Measurements from ENCODE around the gene MYRF. TPM values are rescaled to one million over a fixed set of nuclear protein-coding genes. Genes with fewer than 3 reads are reported as not detected.
A peak's percentile ranks its signal among the peaks of the same experiment; 100 is the strongest.

Gene MYRF
- total and polyA plus RNA-seq, 2 of the 13 experiments (the other 11 are each of a cell fraction or from before 2014, with no cell fraction given), result 10.2 to 25.9 TPM

DNA sequence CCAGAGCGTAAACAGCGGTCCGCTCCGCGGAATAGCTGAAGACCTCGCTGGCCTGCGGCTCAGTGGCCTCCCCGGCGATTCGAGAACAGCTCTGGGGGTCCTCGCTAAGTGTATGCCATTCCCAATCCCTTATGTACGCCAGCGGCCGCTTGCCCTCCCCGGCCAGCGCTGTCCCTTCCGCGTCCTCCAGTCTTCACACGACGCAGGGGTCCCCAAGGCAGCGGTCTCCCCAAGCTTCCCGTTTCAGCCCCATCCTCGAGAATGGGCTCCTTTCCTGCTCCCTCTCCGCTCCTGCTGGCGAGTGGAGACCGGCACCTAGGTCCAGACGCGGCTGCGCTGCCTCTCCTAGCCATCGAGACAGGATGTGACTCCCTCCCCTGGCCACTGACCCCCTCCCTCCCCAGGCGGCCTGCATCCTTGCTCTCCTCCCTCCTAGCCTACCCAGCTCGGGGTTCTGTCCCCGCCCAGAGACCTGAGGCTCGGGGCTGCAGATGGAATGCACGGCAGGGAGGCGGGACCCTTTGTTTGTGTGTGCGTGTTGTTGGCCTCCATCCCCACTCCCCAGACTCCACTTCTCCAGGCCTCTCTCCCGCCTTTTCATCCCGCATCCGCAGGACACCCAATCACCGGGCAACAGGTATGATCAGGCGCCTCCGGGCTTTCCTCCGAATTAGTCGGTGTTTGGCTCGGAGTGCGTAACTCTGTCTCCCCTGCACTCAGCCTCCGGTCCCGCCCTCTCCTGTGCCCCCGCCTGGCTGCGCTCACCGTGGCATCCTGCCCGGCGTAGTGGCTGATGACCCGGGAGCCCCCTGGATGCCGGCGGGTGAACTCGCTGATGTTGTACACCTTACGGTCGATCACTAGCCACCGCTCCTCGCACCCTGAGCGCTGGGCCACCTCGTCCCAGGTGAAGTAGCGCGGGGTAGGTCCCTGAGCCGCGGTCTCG is 63.6 kb downstream of the MYRF start (continued):
- TF ChIP-seq SOX6 (IDR thresholded peaks at IDR 0.05) (no peak), SOX6 (CRISPR knock-in tag; IDR thresholded peaks at IDR 0.05) (no peak), ZNF335 (CRISPR knock-in tag; IDR thresholded peaks at IDR 0.05) (no peak), SETDB1 (CRISPR knock-in tag; IDR thresholded peaks at IDR 0.05; ENCODE audit: borderline replicate concordance) (no peak), ZNF598 (CRISPR knock-in tag; IDR thresholded peaks at IDR 0.05; ENCODE audit: borderline replicate concordance) (no peak), GABPB1 (CRISPR knock-in tag; IDR thresholded peaks at IDR 0.05) (no peak), TBX3 (IDR thresholded peaks at IDR 0.05; ENCODE audit: borderline replicate concordance) (no peak), ZFP41 (CRISPR knock-in tag; IDR thresholded peaks at IDR 0.05; ENCODE audit: borderline replicate concordance) (no peak), PCBP1 (IDR thresholded peaks at IDR 0.05; ENCODE audit: borderline replicate concordance, low read depth, low read length) (0 out of 2 replicates have a peak, but pooled peaks have one; percentile 32), MAFF (IDR thresholded peaks at IDR 0.05; ENCODE audit: low read depth, low read length) (no peak), ZNF672 (CRISPR knock-in tag; IDR thresholded peaks at IDR 0.05) (no peak), RARG (CRISPR knock-in tag; IDR thresholded peaks at IDR 0.05; ENCODE audit: low read depth) (no peak; the same call in 1 of the 2 replicates)
- TF ChIP-seq, protein P1, sequence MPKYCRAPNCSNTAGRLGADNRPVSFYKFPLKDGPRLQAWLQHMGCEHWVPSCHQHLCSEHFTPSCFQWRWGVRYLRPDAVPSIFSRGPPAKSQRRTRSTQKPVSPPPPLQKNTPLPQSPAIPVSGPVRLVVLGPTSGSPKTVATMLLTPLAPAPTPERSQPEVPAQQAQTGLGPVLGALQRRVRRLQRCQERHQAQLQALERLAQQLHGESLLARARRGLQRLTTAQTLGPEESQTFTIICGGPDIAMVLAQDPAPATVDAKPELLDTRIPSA (CRISPR knock-in tag; IDR thresholded peaks at IDR 0.05; ENCODE audit: borderline replicate concordance), result no peak
- TF ChIP-seq, protein P2, sequence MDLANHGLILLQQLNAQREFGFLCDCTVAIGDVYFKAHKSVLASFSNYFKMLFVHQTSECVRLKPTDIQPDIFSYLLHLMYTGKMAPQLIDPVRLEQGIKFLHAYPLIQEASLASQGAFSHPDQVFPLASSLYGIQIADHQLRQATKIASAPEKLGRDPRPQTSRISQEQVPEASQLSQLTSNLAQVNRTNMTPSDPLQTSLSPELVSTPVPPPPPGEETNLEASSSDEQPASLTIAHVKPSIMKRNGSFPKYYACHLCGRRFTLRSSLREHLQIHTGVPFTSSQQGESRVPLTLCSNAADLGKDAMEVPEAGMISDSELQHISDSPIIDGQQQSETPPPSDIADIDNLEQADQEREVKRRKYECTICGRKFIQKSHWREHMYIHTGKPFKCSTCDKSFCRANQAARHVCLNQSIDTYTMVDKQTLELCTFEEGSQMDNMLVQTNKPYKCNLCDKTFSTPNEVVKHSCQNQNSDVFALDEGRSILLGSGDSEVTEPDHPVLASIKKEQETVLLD (CRISPR knock-in tag; IDR thresholded peaks at IDR 0.05; ENCODE audit: low read depth), result peak; percentile 70; the same call in 1 of the 2 replicates
- TF ChIP-seq, protein P3, sequence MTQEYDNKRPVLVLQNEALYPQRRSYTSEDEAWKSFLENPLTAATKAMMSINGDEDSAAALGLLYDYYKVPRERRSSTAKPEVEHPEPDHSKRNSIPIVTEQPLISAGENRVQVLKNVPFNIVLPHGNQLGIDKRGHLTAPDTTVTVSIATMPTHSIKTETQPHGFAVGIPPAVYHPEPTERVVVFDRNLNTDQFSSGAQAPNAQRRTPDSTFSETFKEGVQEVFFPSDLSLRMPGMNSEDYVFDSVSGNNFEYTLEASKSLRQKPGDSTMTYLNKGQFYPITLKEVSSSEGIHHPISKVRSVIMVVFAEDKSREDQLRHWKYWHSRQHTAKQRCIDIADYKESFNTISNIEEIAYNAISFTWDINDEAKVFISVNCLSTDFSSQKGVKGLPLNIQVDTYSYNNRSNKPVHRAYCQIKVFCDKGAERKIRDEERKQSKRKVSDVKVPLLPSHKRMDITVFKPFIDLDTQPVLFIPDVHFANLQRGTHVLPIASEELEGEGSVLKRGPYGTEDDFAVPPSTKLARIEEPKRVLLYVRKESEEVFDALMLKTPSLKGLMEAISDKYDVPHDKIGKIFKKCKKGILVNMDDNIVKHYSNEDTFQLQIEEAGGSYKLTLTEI (CRISPR knock-in tag; conservative IDR thresholded peaks at IDR 0.05), result no peak
- TF ChIP-seq, protein P4, sequence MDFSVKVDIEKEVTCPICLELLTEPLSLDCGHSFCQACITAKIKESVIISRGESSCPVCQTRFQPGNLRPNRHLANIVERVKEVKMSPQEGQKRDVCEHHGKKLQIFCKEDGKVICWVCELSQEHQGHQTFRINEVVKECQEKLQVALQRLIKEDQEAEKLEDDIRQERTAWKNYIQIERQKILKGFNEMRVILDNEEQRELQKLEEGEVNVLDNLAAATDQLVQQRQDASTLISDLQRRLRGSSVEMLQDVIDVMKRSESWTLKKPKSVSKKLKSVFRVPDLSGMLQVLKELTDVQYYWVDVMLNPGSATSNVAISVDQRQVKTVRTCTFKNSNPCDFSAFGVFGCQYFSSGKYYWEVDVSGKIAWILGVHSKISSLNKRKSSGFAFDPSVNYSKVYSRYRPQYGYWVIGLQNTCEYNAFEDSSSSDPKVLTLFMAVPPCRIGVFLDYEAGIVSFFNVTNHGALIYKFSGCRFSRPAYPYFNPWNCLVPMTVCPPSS (IDR thresholded peaks at IDR 0.05), result no peak
- TF ChIP-seq, protein P5, sequence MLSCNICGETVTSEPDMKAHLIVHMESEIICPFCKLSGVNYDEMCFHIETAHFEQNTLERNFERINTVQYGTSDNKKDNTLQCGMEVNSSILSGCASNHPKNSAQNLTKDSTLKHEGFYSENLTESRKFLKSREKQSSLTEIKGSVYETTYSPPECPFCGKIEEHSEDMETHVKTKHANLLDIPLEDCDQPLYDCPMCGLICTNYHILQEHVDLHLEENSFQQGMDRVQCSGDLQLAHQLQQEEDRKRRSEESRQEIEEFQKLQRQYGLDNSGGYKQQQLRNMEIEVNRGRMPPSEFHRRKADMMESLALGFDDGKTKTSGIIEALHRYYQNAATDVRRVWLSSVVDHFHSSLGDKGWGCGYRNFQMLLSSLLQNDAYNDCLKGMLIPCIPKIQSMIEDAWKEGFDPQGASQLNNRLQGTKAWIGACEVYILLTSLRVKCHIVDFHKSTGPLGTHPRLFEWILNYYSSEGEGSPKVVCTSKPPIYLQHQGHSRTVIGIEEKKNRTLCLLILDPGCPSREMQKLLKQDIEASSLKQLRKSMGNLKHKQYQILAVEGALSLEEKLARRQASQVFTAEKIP (CRISPR knock-in tag; IDR thresholded peaks at IDR 0.05; ENCODE audit: borderline replicate concordance), result no peak

All from HepG2 (cell line).